Measurements from ENCODE around the gene ZXDC.

- no peak for TF ChIP-seq CTCF (conservative IDR thresholded peaks at IDR 0.05; ENCODE audit: low read depth, low read length)
- TF ChIP-seq EZH2 (IDR thresholded peaks at IDR 0.05; ENCODE audit: borderline replicate concordance, low read depth, low read length, poor library complexity, severe bottlenecking) = no peak
These were observed 62.0 kb downstream of the ZXDC start for GRCh38 chr3:126413693-126414080.
